GM12878 (cell line): ENCODE data around the gene TDRD12. TPM values are rescaled to one million over a fixed set of nuclear protein-coding genes. Genes with fewer than 3 reads are reported as not detected.

ENCODE experiments used
- ATAC-seq: fragments of 200-7000 bp; cut with Tn5 transposase; 3 replicates; pipeline ENCODE4 v1.9.1; 2020; ENCODE audit warnings: mild to moderate bottlenecking, moderate library complexity
- BruUV-seq: library from RNA; stranded (reverse); fragments of 400-500 nt; replicated peaks from 2 replicates; lab custom pipeline; 2021; lab: Mats Ljungman, UMichigan
- CTCF ChIA-PET: fragments of 300-600 bp; sonication (Branson Sonifier 250); formaldehyde crosslinking; extraction: SDS; loops from one replicate; lab custom pipeline; 2021; ENCODE audit warnings: inconsistent platforms; lab: Yijun Ruan, JAX
- POLR2A ChIA-PET: fragments of 350-600 bp; formaldehyde crosslinking; extraction: SDS; loops from one replicate; lab custom pipeline; 2021; ENCODE audit warnings: inconsistent platforms; lab: Charles Lee
- RAD21 ChIA-PET: fragments of 300-600 bp; sonication (Branson Sonifier 250); formaldehyde crosslinking; loops from one replicate; lab custom pipeline; 2023; ENCODE audit warnings: antibody characterized with exemption; ENCODE audit not compliant: unreplicated experiment; lab: Charles Lee
- SMC1A ChIA-PET: fragments of 300-600 bp; sonication (Branson Sonifier 250); formaldehyde crosslinking; loops from one replicate; lab custom pipeline; 2023; ENCODE audit not compliant: unreplicated experiment, uncharacterized antibody; lab: Charles Lee
- DNase-seq: peaks from one replicate; pipeline ENCODE4 v3.0.0-alpha.2; 2011; ENCODE audit warnings: low read depth, low spot score
- FAIRE-seq: peaks from 3 replicates; lab custom pipeline; 2011; peaks lifted over from hg19 to GRCh38; lab: Jason Lieb, UNC
- H2AFZ ChIP-seq: 2 replicates; pipeline ENCODE4 v1.6.0; 2011; ENCODE audit warnings: low read depth, low read length, control low read depth; ENCODE audit not compliant: control insufficient read depth
- H3K27ac ChIP-seq: 2 replicates; pipeline ENCODE4 v1.5.1; 2011; ENCODE audit warnings: control low read depth; ENCODE audit not compliant: control insufficient read depth, insufficient read depth
- H3K27me3 ChIP-seq, 2 experiments: replicated peaks in 1 of 2; 2 replicates each; pipeline versions ENCODE4 v1.6.0 to v1.6.1; 2011; ENCODE audit warnings: low read length in 1 of 2; ENCODE audit not compliant: control insufficient read depth in 2 of 2, insufficient read depth in 2 of 2
- H3K36me3 ChIP-seq, 2 experiments: 2 replicates each; pipeline ENCODE4 v1.5.1; 2011; ENCODE audit warnings: low read length in 1 of 2; ENCODE audit not compliant: control insufficient read depth in 2 of 2, insufficient read depth in 2 of 2
- H3K4me1 ChIP-seq: 2 replicates; pipeline ENCODE4 v1.6.1; 2011; ENCODE audit warnings: mild to moderate bottlenecking, low read length, moderate library complexity, mixed read lengths; ENCODE audit not compliant: control insufficient read depth, insufficient read depth
- H3K4me2 ChIP-seq: 2 replicates; pipeline ENCODE4 v1.6.0; 2011; ENCODE audit warnings: control low read depth; ENCODE audit not compliant: control insufficient read depth, insufficient read depth
- H3K4me3 ChIP-seq: fragments of 200-600 bp; sonication (generic); 2 replicates; pipeline ENCODE4 v1.5.1; 2016
- H3K79me2 ChIP-seq: 2 replicates; pipeline ENCODE4 v1.6.0; 2011; ENCODE audit warnings: low read length; ENCODE audit not compliant: control insufficient read depth, insufficient read depth
- H3K9ac ChIP-seq: 2 replicates; pipeline ENCODE4 v1.8.0; 2011; ENCODE audit warnings: low read length, control low read depth, mixed read lengths; ENCODE audit not compliant: control insufficient read depth, insufficient read depth
- H3K9me3 ChIP-seq: replicated peaks from 3 replicates; pipeline ENCODE4 v1.5.1; 2011; ENCODE audit warnings: mild to moderate bottlenecking, low read length; ENCODE audit not compliant: control insufficient read depth, insufficient read depth
- H4K20me1 ChIP-seq: 2 replicates; pipeline ENCODE4 v1.6.0; 2011; ENCODE audit not compliant: control insufficient read depth, insufficient read depth
- ATF2 ChIP-seq: IDR thresholded peaks from 2 replicates; pipeline ENCODE4 v1.6.1; 2012; ENCODE audit warnings: low read length, inconsistent platforms
- BRCA1 ChIP-seq: IDR thresholded peaks from 2 replicates; pipeline ENCODE4 v1.6.1; 2011; ENCODE audit warnings: low read depth, low read length, improper control_type of control experiment
- CEBPB ChIP-seq, 2 experiments: fragments of 150-350 bp in 1 of 2; IDR thresholded peaks; 2 replicates each; pipeline ENCODE4 v1.6.1; 2012 to 2014; ENCODE audit warnings: low read depth in 2 of 2, low read length in 2 of 2, borderline replicate concordance in 1 of 2, inconsistent platforms in 1 of 2
- CREM ChIP-seq: IDR thresholded peaks from 2 replicates; pipeline ENCODE4 v1.6.1; 2014; ENCODE audit warnings: antibody characterized with exemption, low read depth
- EGR1 ChIP-seq, 2 experiments: IDR thresholded peaks; 1 replicate in 1 of 2; 2 replicates in 1 of 2; pipeline ENCODE4 v1.6.1; 2011 to 2012; ENCODE audit warnings: low read depth in 2 of 2, low read length in 2 of 2, borderline replicate concordance in 1 of 2, mild to moderate bottlenecking in 1 of 2, moderate library complexity in 1 of 2
- ELK1 ChIP-seq: IDR thresholded peaks from 2 replicates; pipeline ENCODE4 v1.6.1; 2012; ENCODE audit warnings: low read depth, low read length, improper control_type of control experiment
- HDAC6 ChIP-seq: fragments of 200-600 bp; sonication (generic); IDR thresholded peaks from one replicate; pipeline ENCODE4 v1.8.0; 2017; ENCODE audit warnings: antibody characterized with exemption; ENCODE audit not compliant: unreplicated experiment
- JUNB ChIP-seq: IDR thresholded peaks from 2 replicates; pipeline ENCODE4 v1.6.1; 2016; ENCODE audit warnings: antibody characterized with exemption, mild to moderate bottlenecking
- KDM1A ChIP-seq: fragments of 200-600 bp; sonication (generic); IDR thresholded peaks from 2 replicates; pipeline ENCODE4 v1.6.1; 2016; ENCODE audit warnings: borderline replicate concordance
- MYC ChIP-seq: IDR thresholded peaks from 2 replicates; pipeline ENCODE4 v1.6.1; 2011; ENCODE audit warnings: mild to moderate bottlenecking, low read length, moderate library complexity, inconsistent platforms; ENCODE audit not compliant: insufficient read depth, insufficient replicate concordance, insufficient read length, severe bottlenecking
- POLR2A ChIP-seq: IDR thresholded peaks from 2 replicates; pipeline ENCODE4 v1.6.1; 2011; ENCODE audit warnings: low read depth, mild to moderate bottlenecking, low read length
- SMC3 ChIP-seq: IDR thresholded peaks from 2 replicates; pipeline ENCODE4 v1.6.1; 2011; ENCODE audit warnings: low read length, improper control_type of control experiment, borderline replicate concordance
- ZBTB4 ChIP-seq: fragments of 450-650 bp; formaldehyde crosslinking; IDR thresholded peaks from 2 replicates; pipeline ENCODE4 v1.4.0; 2022; ENCODE audit warnings: mild to moderate bottlenecking, moderate library complexity
- ZNF207 ChIP-seq: fragments of 450-650 bp; IDR thresholded peaks from 2 replicates; pipeline ENCODE4 v1.6.1; 2014; ENCODE audit warnings: antibody characterized with exemption, mild to moderate bottlenecking, borderline replicate concordance
- ZNF592 ChIP-seq: fragments of 450-650 bp; IDR thresholded peaks from 2 replicates; pipeline ENCODE4 v1.6.1; 2017; ENCODE audit warnings: mild to moderate bottlenecking, moderate library complexity
- WGBS: methylation state at CpG from one replicate; pipeline ENCODE4 v1.1.6; 2016; ENCODE audit warnings: low lambda C conversion rate; ENCODE audit not compliant: insufficient replicate concordance, insufficient coverage; ENCODE audit errors: missing lambda C conversion rate; 5-methylcytosine and 5-hydroxymethylcytosine counted together
- in situ Hi-C: fragments of 300-500 bp; cut with MboI; formaldehyde crosslinking; loops from 9 replicates; pipeline ENCODE4 v1.14.3; 2018; ENCODE audit warnings: mixed read lengths
- intact Hi-C: fragments of 100-400 bp; cut with micrococcal nuclease; formaldehyde crosslinking; loops from one replicate; pipeline ENCODE4 v1.14.2; 2022; ENCODE audit not compliant: unreplicated experiment
- polyA plus RNA-seq, 11 experiments: library from polyadenylated mRNA; depleted of rRNA in 4 of 11; unstranded in 6 of 11; stranded (reverse) in 5 of 11; fragments of >200 nt; fragmentation: Nextera tagmentation in 4 of 11; fragmentation: Illumina TruSeq in 1 of 11; extraction: Ambion mirVana in 4 of 11; extraction: Trizol in 1 of 11; gene quantifications; 1 replicate in 1 of 11; 2 replicates in 10 of 11; pipeline versions ENCODE4 v1.2.1 to v1.2.3, GENCODE V29; 2011 to 2016; ENCODE audit warnings: inconsistent platforms in 2 of 11, missing spikeins in 2 of 11, low read depth in 1 of 11
- total RNA-seq, 4 experiments: library from RNA; depleted of rRNA in 3 of 4; stranded (reverse); fragments of >200 nt in 3 of 4; fragmentation: Illumina TruSeq in 1 of 4; extraction: Trizol in 1 of 4; gene quantifications; 2 replicates each; pipeline versions ENCODE4 v1.2.1 to v1.2.3, GENCODE V29; 2013 to 2021

TDRD12 gene
- total and polyA plus RNA-seq, 10 of the 15 experiments (the other 5 are each of a cell fraction or from before 2014, with no cell fraction given), result 0.08 to 0.15 TPM; not detected in 8

GRCh38 chr19:32748948-32749347 is 29.4 kb downstream of the TDRD12 start:
- Histone ChIP-seq H3K79me2 (no peaks in the 10 kb centered on the region), H3K4me1 (peaks cover 6% of the 10 kb centered on the region), H4K20me1 (no peaks in the 10 kb centered on the region), H3K9me3 (no peaks in the 10 kb centered on the region; the same call in 2 of the 3 replicates), H3K27me3 (no peaks in the 10 kb centered on the region; a peak in 1 of 4 replicates), H3K4me2 (no peak overlapping the region), H3K9ac (no peak overlapping the region), H3K4me3 (no peak overlapping the region), H2AFZ (no peak overlapping the region), H3K36me3 (no peaks in the 10 kb centered on the region), H3K27ac (no peak overlapping the region)
- BruUV-seq, result no TSS peak
- 33% methylated on average over 3 of the region's 3 CpGs for WGBS
- FAIRE-seq, result no peak
- intact Hi-C loops (no loop called here), in situ Hi-C loops (no loop called here)
- ChIA-PET SMC1A (no interaction called here), RAD21 (interaction anchor here (1.2 kb wide), 1 partner anchor 56 kb away, joined by 3 read pairs; no protein-coding TSS in a partner anchor), CTCF (interaction anchor here (0.6 to 0.8 kb wide), 3 partner anchors 17 to 235 kb away, joined by 3 to 4 read pairs (median 3); no protein-coding TSS in a partner anchor), POLR2A (no interaction called here)
- DNase-seq, result no peak
- no peak for ATAC-seq
- no peak for TF ChIP-seq SMC3
- TF ChIP-seq MYC, result no peak
- TF ChIP-seq JUNB, result no peak
- no peak for TF ChIP-seq KDM1A
- TF ChIP-seq POLR2A, result no peak
- no peak for TF ChIP-seq ATF2
- TF ChIP-seq ELK1, result no peak
- TF ChIP-seq ZNF592, result no peak
- TF ChIP-seq ZBTB4 (CRISPR knock-in tag), result no peak
- no peak for TF ChIP-seq EGR1 (IDR thresholded peaks at IDR 0.05; ENCODE audit: borderline replicate concordance in 1 of 2, low read depth in 2 of 2, low read length in 2 of 2)
- TF ChIP-seq CREM, result no peak
- no peak for TF ChIP-seq CEBPB (IDR thresholded peaks at IDR 0.05; ENCODE audit: borderline replicate concordance in 1 of 2, low read depth in 2 of 2, low read length in 2 of 2)
- no peak for TF ChIP-seq ZNF207
- TF ChIP-seq HDAC6, result no peak
- no peak for TF ChIP-seq BRCA1
